RWPE2 (cell line): ENCODE data around the gene LNPEP.
A peak's percentile ranks its signal among the peaks of the same experiment; 100 is the strongest.

Experiments
- ATAC-seq: fragments of 200-7000 bp; cut with Tn5 transposase; 3 replicates; pipeline ENCODE4 v1.9.1; 2021; ENCODE audit warnings: low read depth
- DNase-seq: peaks from one replicate; pipeline ENCODE4 v3.0.0-alpha.2; 2020; ENCODE audit warnings: low spot score
- H3K27ac ChIP-seq: fragments of 450-650 bp; 2 replicates; pipeline ENCODE4 v1.5.1; 2017; ENCODE audit warnings: mild to moderate bottlenecking; ENCODE audit not compliant: poor library complexity, severe bottlenecking
- H3K27me3 ChIP-seq: fragments of 250-450 bp; sonication (Bioruptor Pico); 2 replicates; pipeline ENCODE4 v1.5.1; 2021; ENCODE audit warnings: mild to moderate bottlenecking, moderate library complexity; ENCODE audit not compliant: insufficient read depth, poor library complexity, severe bottlenecking
- H3K36me3 ChIP-seq: fragments of 250-450 bp; sonication (Bioruptor Pico); 2 replicates; pipeline ENCODE4 v1.5.1; 2020; ENCODE audit warnings: low read depth, mild to moderate bottlenecking, moderate library complexity
- H3K4me1 ChIP-seq: fragments of 250-450 bp; sonication (Bioruptor Pico); 2 replicates; pipeline ENCODE4 v1.5.1; 2021; ENCODE audit warnings: mild to moderate bottlenecking, moderate library complexity; ENCODE audit not compliant: insufficient read depth, poor library complexity, severe bottlenecking
- H3K4me3 ChIP-seq: fragments of 250-450 bp; sonication (Bioruptor Pico); 2 replicates; pipeline ENCODE4 v1.5.1; 2021; ENCODE audit warnings: mild to moderate bottlenecking, moderate library complexity; ENCODE audit not compliant: severe bottlenecking
- H3K9me3 ChIP-seq: fragments of 250-450 bp; sonication (Bioruptor Pico); 2 replicates; pipeline ENCODE4 v1.5.1; 2021; ENCODE audit warnings: mild to moderate bottlenecking, moderate library complexity; ENCODE audit not compliant: severe bottlenecking
- TF ChIP-seq, protein P1 (sequence below): fragments of 450-650 bp; IDR thresholded peaks from one replicate; pipeline ENCODE4 v1.5.1; 2017; ENCODE audit warnings: mild to moderate bottlenecking, moderate library complexity; ENCODE audit not compliant: poor library complexity, severe bottlenecking

Gene LNPEP

GRCh38 chr5:96932026-96932425, 3.9 kb upstream of the LNPEP start:
- H3K4me1 ChIP-seq, result peaks cover 19% of the 10 kb centered on the region
- ATAC-seq, result no peak
- no peak overlapping the region for H3K4me3 ChIP-seq
- no peaks in the 10 kb centered on the region for H3K36me3 ChIP-seq
- no peaks in the 10 kb centered on the region for H3K27me3 ChIP-seq
- no peaks in the 10 kb centered on the region for H3K9me3 ChIP-seq
- no peak for DNase-seq
- no peak overlapping the region for H3K27ac ChIP-seq
- TF ChIP-seq, protein P1, sequence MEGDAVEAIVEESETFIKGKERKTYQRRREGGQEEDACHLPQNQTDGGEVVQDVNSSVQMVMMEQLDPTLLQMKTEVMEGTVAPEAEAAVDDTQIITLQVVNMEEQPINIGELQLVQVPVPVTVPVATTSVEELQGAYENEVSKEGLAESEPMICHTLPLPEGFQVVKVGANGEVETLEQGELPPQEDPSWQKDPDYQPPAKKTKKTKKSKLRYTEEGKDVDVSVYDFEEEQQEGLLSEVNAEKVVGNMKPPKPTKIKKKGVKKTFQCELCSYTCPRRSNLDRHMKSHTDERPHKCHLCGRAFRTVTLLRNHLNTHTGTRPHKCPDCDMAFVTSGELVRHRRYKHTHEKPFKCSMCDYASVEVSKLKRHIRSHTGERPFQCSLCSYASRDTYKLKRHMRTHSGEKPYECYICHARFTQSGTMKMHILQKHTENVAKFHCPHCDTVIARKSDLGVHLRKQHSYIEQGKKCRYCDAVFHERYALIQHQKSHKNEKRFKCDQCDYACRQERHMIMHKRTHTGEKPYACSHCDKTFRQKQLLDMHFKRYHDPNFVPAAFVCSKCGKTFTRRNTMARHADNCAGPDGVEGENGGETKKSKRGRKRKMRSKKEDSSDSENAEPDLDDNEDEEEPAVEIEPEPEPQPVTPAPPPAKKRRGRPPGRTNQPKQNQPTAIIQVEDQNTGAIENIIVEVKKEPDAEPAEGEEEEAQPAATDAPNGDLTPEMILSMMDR, result no peak

- Histone ChIP-seq H3K27me3 (no peaks in the 10 kb centered on the region), H3K36me3 (no peaks in the 10 kb centered on the region), H3K4me3 (peak overlapping the region; percentile 62), H3K9me3 (no peaks in the 10 kb centered on the region), H3K27ac (peak overlapping the region; percentile 87), H3K4me1 (peaks cover 27% of the 10 kb centered on the region)
- ATAC-seq, result no peak
- no peak for DNase-seq
- TF ChIP-seq, protein P1, result no peak
Observed at GRCh38 chr5:96933764-96934707, 1.8 kb upstream of the LNPEP start.

- peak overlapping the region; percentile 87 for H3K27ac ChIP-seq
- peak; percentile 78 for ATAC-seq
- DNase-seq, result peak; percentile 94
Observed at GRCh38 chr5:96934708-96935558, 947 bp upstream of the LNPEP start.

GRCh38 chr5:96936431-96937320, 796 bp downstream of the LNPEP start:
- Histone ChIP-seq H3K27me3 (no peaks in the 10 kb centered on the region), H3K9me3 (no peaks in the 10 kb centered on the region), H3K4me3 (peak overlapping the region; percentile 62), H3K4me1 (peaks cover 27% of the 10 kb centered on the region), H3K27ac (peak overlapping the region; percentile 87), H3K36me3 (peaks cover 4% of the 10 kb centered on the region; the same call in 1 of the 2 replicates)
- ATAC-seq (peak; percentile 8), DNase-seq (peak; percentile 65)
- TF ChIP-seq, protein P1, result no peak

More at GRCh38 chr5:96934708-96935558, 947 bp upstream of the LNPEP start:
- Histone ChIP-seq H3K27me3 (no peaks in the 10 kb centered on the region), H3K36me3 (no peaks in the 10 kb centered on the region), H3K4me1 (peaks cover 27% of the 10 kb centered on the region), H3K4me3 (peak overlapping the region; percentile 62), H3K9me3 (no peaks in the 10 kb centered on the region)
- TF ChIP-seq, protein P1, result no peak
